Left ventricle myocardium inferior (tissue), 1 donor: ENCODE data around the gene ENPP1. TPM values are rescaled to one million over a fixed set of nuclear protein-coding genes. Genes with fewer than 3 reads are reported as not detected.

Source experiments
- DNase-seq: peaks from one replicate; pipeline ENCODE4 v3.0.0-alpha.2; 2020
- H3K27ac ChIP-seq: fragments of 200-600 bp; replicated peaks from 2 replicates; pipeline ENCODE4 v1.8.0; 2021
- H3K27me3 ChIP-seq: fragments of 200-600 bp; 2 replicates; pipeline ENCODE4 v1.8.0; 2021; ENCODE audit warnings: low read depth
- H3K36me3 ChIP-seq: fragments of 200-600 bp; 2 replicates; pipeline ENCODE4 v1.8.0; 2021
- H3K4me1 ChIP-seq: fragments of 200-600 bp; 2 replicates; pipeline ENCODE4 v1.8.0; 2021
- H3K4me3 ChIP-seq: fragments of 200-600 bp; 2 replicates; pipeline ENCODE4 v1.8.0; 2021; ENCODE audit warnings: mild to moderate bottlenecking, moderate library complexity
- H3K9me3 ChIP-seq: fragments of 200-600 bp; replicated peaks from 2 replicates; pipeline ENCODE4 v1.8.0; 2021
- intact Hi-C: fragments of 100-400 bp; cut with micrococcal nuclease; formaldehyde crosslinking; loops from one replicate; pipeline ENCODE4 v1.11.0; 2022
- total RNA-seq: library from RNA; stranded (reverse); fragmentation: NEBNext Ultra II Directional; extraction: Animal tissue kit (Norgen Biotek cat#: 25700); gene quantifications from one replicate; pipeline ENCODE4 v1.2.1, GENCODE V29; 2021
- TF ChIP-seq, protein P1 (sequence below): fragments of 200-600 bp; IDR thresholded peaks from 2 replicates; pipeline ENCODE4 v1.8.0; 2021; ENCODE audit warnings: antibody characterized with exemption, mild to moderate bottlenecking, borderline replicate concordance
- donor health status: DM: no; HTN: yes; CAD: no; lungs with severe emphysema.

Gene ENPP1
- total RNA-seq, 1 donor from 2014 or later, result 2.9 TPM

DNA sequence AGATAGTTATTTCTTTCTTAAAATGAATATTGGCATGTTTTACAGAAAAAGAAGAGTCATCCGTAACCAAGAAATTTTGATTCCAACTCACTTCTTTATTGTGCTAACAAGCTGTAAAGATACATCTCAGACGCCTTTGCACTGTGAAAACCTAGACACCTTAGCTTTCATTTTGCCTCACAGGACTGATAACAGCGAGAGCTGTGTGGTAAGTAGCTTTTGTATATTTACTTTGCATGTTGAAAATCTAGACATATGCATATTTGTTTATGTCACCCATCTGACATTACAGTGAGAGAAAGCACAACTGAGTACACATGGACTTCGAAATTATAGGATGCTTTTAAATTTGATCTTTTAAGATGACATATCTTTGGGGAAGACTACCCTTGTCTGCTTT is 78.7 kb downstream of the ENPP1 start:
- Histone ChIP-seq H3K27me3 (no peaks in the 10 kb centered on the region), H3K4me3 (no peak overlapping the region), H3K27ac (no peak overlapping the region), H3K36me3 (no peaks in the 10 kb centered on the region), H3K9me3 (no peaks in the 10 kb centered on the region), H3K4me1 (no peaks in the 10 kb centered on the region)
- no peak for DNase-seq
- intact Hi-C loops, result no loop called here
- TF ChIP-seq, protein P1, sequence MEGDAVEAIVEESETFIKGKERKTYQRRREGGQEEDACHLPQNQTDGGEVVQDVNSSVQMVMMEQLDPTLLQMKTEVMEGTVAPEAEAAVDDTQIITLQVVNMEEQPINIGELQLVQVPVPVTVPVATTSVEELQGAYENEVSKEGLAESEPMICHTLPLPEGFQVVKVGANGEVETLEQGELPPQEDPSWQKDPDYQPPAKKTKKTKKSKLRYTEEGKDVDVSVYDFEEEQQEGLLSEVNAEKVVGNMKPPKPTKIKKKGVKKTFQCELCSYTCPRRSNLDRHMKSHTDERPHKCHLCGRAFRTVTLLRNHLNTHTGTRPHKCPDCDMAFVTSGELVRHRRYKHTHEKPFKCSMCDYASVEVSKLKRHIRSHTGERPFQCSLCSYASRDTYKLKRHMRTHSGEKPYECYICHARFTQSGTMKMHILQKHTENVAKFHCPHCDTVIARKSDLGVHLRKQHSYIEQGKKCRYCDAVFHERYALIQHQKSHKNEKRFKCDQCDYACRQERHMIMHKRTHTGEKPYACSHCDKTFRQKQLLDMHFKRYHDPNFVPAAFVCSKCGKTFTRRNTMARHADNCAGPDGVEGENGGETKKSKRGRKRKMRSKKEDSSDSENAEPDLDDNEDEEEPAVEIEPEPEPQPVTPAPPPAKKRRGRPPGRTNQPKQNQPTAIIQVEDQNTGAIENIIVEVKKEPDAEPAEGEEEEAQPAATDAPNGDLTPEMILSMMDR, result no peak

GRCh38 chr6:131890091-131890490 is 82.3 kb downstream of the ENPP1 start:
- no peaks in the 10 kb centered on the region for H3K36me3 ChIP-seq
- no peaks in the 10 kb centered on the region for H3K9me3 ChIP-seq
- H3K27me3 ChIP-seq, result peaks cover 3% of the 10 kb centered on the region
- intact Hi-C loops, result loop anchor here (10.0 kb wide), 1 partner anchor 205 kb away; no protein-coding TSS in a partner anchor
- DNase-seq, result no peak
- TF ChIP-seq, protein P1, result no peak
- H3K27ac ChIP-seq, result no peak overlapping the region
- H3K4me3 ChIP-seq, result no peak overlapping the region
- no peaks in the 10 kb centered on the region for H3K4me1 ChIP-seq

GRCh38 chr6:131893198-131893597 is 85.4 kb downstream of the ENPP1 start:
- H3K4me1 ChIP-seq, result no peaks in the 10 kb centered on the region
- H3K9me3 ChIP-seq, result peaks cover 10% of the 10 kb centered on the region
- TF ChIP-seq, protein P1, result no peak
- no peaks in the 10 kb centered on the region for H3K36me3 ChIP-seq
- intact Hi-C loops, result loop anchor here (10.0 kb wide), 1 partner anchor 208 kb away; no protein-coding TSS in a partner anchor
- no peak overlapping the region for H3K4me3 ChIP-seq
- H3K27ac ChIP-seq, result no peak overlapping the region
- peaks cover 11% of the 10 kb centered on the region for H3K27me3 ChIP-seq
- no peak for DNase-seq

DNA sequence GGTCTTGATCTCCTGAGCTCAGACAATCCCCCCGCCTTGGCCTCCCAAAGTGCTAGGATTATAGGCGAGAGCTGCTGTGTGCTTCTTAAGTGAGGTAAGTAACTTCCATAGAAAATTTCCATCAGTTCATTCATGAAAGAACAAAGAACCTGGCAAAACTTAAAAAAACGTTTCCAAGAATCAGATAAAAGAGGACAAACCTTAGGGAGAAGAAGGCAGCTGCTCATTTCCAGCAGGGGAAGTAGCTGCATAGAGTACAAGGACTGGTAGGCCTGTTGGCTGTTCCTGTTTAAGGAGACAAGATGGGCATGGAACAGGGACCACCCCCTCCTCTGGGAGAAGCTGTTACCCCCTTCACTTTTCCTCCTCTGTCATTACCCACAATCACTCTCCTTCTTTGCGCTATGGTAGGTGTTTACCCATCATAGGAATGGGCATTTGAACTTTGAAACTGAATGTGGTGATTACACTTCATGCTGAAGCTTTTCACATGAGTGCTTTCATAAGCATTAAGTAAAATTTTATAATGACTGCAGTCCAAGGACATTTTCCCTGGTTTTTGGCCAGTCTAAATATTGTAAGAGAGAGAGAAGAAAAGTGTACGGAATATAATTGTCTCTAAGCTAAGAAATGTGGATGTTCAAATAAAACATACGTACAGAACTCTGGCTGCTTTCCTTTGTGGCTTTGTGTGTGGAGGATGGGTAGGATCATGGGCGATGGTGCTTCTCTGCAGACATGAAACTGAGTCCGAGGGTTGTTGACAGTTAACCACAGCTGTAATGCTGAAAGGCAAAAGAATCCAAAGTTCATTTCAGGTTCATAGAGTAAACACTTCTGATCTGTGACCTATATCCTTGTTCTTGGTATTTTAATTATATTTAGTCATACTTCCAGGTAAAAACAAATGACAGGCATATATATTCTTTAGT is 86.9 kb downstream of the ENPP1 start:
- peaks cover 14% of the 10 kb centered on the region for H3K27me3 ChIP-seq
- TF ChIP-seq, protein P1, result no peak
- H3K4me1 ChIP-seq, result no peaks in the 10 kb centered on the region
- DNase-seq, result no peak
- no peak overlapping the region for H3K27ac ChIP-seq
- intact Hi-C loops, result loop anchor here (10.0 kb wide), 1 partner anchor 210 kb away; no protein-coding TSS in a partner anchor
- H3K36me3 ChIP-seq, result no peaks in the 10 kb centered on the region
- H3K9me3 ChIP-seq, result peaks cover 18% of the 10 kb centered on the region
- H3K4me3 ChIP-seq, result no peak overlapping the region

- Histone ChIP-seq H3K9me3 (peaks cover 18% of the 10 kb centered on the region), H3K4me1 (no peaks in the 10 kb centered on the region), H3K4me3 (no peak overlapping the region), H3K36me3 (no peaks in the 10 kb centered on the region), H3K27me3 (peaks cover 17% of the 10 kb centered on the region), H3K27ac (no peak overlapping the region)
- DNase-seq, result no peak
- TF ChIP-seq, protein P1, result no peak
- intact Hi-C loops, result loop anchor here (10.0 kb wide), 1 partner anchor 212 kb away; no protein-coding TSS in a partner anchor
Measured at GRCh38 chr6:131897050-131897435, 89.2 kb downstream of the ENPP1 start.
